ENCODE measurements around the gene PPBP. TPM values are rescaled to one million over a fixed set of nuclear protein-coding genes. Genes with fewer than 3 reads are reported as not detected.

Gene PPBP
- total and polyA plus RNA-seq, 9 of the 15 experiments (the other 6 are each of a cell fraction or from before 2014, with no cell fraction given) = 0.17 to 0.55 (median 0.29) TPM; not detected in 4

DNA sequence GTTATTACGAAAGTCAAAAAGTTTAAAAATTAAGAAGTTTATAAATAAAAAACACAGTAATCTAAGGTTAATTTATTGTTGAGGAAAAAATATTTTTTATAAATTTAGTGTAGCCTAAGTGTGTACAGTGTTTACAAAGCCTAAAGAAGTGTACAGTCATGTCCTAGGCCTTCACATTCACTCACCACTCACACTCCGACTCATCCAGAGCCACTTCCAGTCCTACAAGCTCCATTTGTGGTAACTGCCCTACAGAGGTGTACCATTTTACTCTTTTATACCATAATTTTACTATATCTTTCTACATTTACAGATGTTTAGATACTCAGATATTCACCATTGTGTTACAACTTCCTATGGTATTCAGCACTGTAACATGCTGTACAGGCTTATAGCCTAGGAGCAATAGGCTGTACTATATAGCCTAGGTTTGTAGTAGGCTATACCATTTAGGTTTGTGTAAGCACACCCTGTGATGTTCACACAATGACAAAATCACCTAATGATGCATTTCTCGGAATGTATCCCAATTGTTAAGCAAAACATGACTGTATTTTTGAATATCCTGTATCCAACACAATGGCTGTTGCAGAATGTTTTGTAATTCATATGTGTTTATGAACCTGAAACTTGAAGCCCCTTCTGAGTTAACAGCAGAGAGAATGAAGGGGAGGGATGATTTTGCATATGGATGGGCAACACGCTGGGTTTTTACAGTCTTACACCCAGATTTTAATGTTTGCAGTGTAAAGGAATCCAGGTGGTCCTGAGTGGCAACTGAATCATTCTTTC lies 3.1 kb downstream of the PPBP start:
- Histone ChIP-seq H4K20me1 (replicated peaks; ENCODE audit: control insufficient read depth, insufficient read depth, low read length) (no peaks in the 10 kb centered on the region), H3K9me3 (replicated peaks; ENCODE audit: control insufficient read depth, insufficient read depth, low read depth, low read length) (no peaks in the 10 kb centered on the region), H3K9ac (ENCODE audit: insufficient read depth in 1 of 2, low read depth in 2 of 2, low read length in 2 of 2) (no peak overlapping the region), H3K27ac (ENCODE audit: extremely low read depth, low read depth, low read length) (no peak overlapping the region), H3K4me3 (no peak overlapping the region), H3K79me2 (ENCODE audit: control insufficient read depth, insufficient read depth, low read length) (no peaks in the 10 kb centered on the region), H3K36me3 (ENCODE audit: control insufficient read depth, insufficient read depth, low read length) (no peaks in the 10 kb centered on the region), H2AFZ (ENCODE audit: low read depth, low read length) (peak overlapping the region; percentile 7; the same call in 1 of the 2 replicates), H3K9me1 (ENCODE audit: control insufficient read depth, insufficient read depth, low read length) (no peaks in the 10 kb centered on the region), H3K4me2 (ENCODE audit: insufficient read depth, low read length) (no peak overlapping the region), H3K27me3 (ENCODE audit: control insufficient read depth in 2 of 2, insufficient read depth in 2 of 2, low read length in 2 of 2) (no peaks in the 10 kb centered on the region), H3K4me1 (replicated peaks in 1 of 2; ENCODE audit: control insufficient read depth in 2 of 2, insufficient read depth in 2 of 2, low read length in 2 of 2) (peaks cover 5% of the 10 kb centered on the region in 2 experiments; a peak in 3 of 5 replicates)
- CTCF ChIA-PET (ENCODE audit: low intra/inter-chr PET ratio) = interaction anchor here (0.6 kb wide), 1 partner anchor 35 kb away, joined by 4 read pairs; no protein-coding TSS in a partner anchor
- WGBS (ENCODE audit: insufficient coverage, low coverage, missing lambda C conversion rate) = 64% methylated on average over 4 of the region's 4 CpGs
- no TSS peak for BruUV-seq (replicated peaks)
- FAIRE-seq (no peak), ATAC-seq (no peak), DNase-seq (ENCODE audit: extremely low read depth in 1 of 4, low spot score in 3 of 4) (no peak)
- POLR2A ChIA-PET = no interaction called here
- in situ Hi-C loops (cut with MboI) (no loop called here), intact Hi-C loops (cut with micrococcal nuclease) (no loop called here)
- TF ChIP-seq BRCA1 (IDR thresholded peaks at IDR 0.05) (no peak), BRCA1 (CRISPR knock-in tag; IDR thresholded peaks at IDR 0.05) (no peak), TCF7 (IDR thresholded peaks at IDR 0.05; ENCODE audit: borderline replicate concordance) (no peak), HSF4 (CRISPR knock-in tag; IDR thresholded peaks at IDR 0.05; ENCODE audit: borderline replicate concordance) (no peak), CBFA2T3 (IDR thresholded peaks at IDR 0.05) (no peak), ELF4 (CRISPR knock-in tag; IDR thresholded peaks at IDR 0.05) (no peak), PHB2 (IDR thresholded peaks at IDR 0.05; ENCODE audit: low read depth) (no peak), ZBTB49 (CRISPR knock-in tag; IDR thresholded peaks at IDR 0.05; ENCODE audit: borderline replicate concordance) (no peak)
- TF ChIP-seq, protein P1, sequence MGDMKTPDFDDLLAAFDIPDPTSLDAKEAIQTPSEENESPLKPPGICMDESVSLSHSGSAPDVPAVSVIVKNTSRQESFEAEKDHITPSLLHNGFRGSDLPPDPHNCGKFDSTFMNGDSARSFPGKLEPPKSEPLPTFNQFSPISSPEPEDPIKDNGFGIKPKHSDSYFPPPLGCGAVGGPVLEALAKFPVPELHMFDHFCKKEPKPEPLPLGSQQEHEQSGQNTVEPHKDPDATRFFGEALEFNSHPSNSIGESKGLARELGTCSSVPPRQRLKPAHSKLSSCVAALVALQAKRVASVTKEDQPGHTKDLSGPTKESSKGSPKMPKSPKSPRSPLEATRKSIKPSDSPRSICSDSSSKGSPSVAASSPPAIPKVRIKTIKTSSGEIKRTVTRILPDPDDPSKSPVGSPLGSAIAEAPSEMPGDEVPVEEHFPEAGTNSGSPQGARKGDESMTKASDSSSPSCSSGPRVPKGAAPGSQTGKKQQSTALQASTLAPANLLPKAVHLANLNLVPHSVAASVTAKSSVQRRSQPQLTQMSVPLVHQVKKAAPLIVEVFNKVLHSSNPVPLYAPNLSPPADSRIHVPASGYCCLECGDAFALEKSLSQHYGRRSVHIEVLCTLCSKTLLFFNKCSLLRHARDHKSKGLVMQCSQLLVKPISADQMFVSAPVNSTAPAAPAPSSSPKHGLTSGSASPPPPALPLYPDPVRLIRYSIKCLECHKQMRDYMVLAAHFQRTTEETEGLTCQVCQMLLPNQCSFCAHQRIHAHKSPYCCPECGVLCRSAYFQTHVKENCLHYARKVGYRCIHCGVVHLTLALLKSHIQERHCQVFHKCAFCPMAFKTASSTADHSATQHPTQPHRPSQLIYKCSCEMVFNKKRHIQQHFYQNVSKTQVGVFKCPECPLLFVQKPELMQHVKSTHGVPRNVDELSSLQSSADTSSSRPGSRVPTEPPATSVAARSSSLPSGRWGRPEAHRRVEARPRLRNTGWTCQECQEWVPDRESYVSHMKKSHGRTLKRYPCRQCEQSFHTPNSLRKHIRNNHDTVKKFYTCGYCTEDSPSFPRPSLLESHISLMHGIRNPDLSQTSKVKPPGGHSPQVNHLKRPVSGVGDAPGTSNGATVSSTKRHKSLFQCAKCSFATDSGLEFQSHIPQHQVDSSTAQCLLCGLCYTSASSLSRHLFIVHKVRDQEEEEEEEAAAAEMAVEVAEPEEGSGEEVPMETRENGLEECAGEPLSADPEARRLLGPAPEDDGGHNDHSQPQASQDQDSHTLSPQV (IDR thresholded peaks at IDR 0.05) = no peak

All from K562 (cell line).